SKM-1 (cell line): ENCODE data around the gene KCP.

Source experiments
- DNase-seq: peaks from one replicate; lab custom pipeline; 2025; ENCODE audit not compliant: unreplicated experiment; lab: John Stamatoyannopoulos, UW

The KCP gene

DNA sequence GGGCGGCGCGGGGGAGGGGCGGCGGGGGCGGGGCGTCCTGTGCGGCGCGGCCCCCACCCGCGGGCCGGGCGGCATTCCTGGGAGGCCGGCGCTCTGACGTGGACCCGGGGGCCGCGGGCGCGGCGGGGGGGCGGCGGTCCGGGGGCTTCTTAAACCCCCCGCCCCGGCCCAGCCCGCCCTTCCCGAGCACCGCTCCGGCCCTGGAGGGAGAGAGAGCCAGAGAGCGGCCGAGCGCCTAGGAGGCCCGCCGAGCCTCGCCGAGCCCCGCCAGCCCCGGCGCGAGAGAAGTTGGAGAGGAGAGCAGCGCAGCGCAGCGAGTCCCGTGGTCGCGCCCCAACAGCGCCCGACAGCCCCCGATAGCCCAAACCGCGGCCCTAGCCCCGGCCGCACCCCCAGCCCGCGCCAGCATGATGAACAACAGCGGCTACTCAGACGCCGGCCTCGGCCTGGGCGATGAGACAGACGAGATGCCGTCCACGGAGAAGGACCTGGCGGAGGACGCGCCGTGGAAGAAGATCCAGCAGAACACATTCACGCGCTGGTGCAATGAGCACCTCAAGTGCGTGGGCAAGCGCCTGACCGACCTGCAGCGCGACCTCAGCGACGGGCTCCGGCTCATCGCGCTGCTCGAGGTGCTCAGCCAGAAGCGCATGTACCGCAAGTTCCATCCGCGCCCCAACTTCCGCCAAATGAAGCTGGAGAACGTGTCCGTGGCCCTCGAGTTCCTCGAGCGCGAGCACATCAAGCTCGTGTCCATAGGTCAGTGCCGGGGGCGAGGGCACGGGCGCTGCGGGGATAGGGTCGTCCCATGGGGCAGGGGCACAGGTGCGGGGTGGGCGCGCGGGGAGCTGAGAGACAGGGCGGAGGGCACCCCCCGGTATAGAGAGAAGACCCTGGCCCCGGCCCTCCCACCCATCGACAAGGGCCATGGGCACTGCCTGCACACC is 80.0 kb downstream of the KCP start, which contains the start of gene FLNC:
Gene FLNC, plus strand, starts transcription at position 176 of the 947 bp plus-strand sequence. Its CDS starts 232 bp downstream, at position 408.
- no peak for DNase-seq

DNA sequence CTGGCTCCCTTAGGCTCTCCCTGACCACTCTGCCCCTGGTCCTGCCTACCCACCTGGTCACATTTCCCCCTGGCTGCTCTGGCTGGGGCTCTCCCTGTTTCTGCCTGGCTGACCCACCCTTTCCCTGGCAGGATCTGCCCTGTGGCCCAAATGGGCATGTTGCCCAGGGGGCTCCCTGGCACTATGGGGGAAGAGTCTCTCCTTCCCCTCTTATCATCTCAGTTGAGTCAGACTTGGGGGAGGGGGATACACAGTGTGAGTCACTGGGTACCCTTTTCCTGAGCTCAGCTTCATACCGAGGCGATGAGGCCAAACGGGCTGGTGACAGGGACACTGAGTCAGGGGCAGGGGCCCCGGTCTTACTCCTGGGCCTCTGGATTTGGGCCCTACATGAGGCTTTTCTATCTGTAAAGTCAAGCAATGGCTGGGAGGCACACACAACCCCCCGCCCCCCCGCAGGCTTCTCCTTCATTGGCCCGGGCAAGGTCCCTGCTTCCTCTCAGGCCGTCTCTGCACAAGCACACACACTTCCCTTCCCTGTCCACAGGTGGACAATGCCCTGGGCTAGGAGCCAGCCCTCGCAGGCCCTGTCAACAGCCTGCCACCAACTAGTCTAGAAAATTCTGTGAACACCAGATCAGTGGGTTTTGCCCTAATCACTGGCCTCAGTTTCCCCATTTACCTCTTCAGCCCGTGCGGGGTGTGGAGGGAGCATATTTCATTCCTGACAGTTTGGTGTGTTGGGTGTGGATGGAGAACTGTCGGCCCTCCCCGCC is 80.9 kb downstream of the KCP start:
- no peak for DNase-seq

DNA sequence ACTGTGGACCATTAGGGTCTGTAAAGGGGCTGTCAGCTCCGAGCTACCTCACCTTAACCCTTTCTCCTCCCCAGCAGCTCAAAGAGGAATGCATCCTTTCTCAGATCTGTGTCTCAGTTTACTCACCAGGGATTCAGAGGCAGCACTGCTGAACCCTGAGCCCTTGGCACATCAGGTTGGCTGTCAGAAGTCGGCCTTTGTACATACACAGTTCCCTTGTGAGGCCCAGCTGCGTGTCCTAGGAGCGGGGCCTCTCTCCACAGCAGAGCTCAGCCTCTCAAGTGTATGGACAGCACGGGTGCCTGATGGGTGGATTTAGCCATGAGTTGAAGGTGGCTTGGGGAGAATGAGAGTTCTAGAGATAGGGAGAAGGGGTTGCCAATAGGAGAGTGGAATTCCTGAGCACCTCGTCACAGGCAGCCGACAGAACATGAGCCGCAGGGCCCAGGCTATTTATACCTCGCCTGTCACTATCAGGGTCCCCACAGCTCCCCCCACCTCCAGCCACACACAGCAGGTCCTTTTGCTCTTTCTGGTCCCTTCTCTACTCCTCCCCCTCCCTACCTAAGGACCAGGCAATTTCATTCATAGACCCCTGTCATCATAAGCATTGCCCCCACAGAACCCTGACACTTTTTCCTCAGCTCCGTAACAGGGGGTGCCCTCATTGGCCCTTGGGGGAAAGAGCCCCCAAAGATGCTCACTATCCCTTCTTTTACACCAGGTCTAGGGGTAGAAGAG is 82.4 kb downstream of the KCP start:
- no peak for DNase-seq

DNA sequence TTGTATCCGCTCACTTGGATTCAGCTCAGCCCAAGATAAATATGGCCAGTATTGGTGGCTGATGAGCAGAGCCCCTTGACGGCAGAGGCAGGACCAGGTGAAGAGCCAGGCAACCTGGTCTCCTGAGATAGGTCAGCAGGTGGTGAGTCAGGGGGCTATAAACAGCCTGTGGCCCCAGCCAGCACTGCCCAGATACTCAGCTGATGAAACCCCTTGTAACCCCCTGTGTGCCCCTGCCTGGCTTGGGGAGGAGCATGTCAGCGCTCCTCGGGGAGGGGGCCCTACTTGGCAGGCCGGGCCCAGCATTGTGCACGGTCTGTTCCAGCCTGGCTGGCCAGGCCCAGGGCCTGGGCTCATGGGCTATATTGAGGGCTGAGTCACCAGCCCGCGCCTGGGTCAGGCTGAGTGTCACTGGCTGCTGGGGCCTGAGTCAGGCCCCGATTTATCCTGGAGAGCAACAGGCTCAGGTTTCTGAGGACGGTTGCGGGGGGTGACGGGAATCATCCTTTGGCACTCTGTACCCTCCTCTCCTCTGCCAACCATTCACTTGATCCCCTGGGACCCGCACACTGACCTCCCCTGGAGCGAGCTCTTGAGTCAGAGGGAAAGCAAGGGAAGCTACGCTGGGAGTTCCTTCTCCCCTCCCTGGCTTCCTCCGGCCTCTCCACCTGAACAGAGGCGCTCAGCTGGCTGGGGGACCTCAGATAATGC is 83.1 kb downstream of the KCP start:
- no peak for DNase-seq

DNA sequence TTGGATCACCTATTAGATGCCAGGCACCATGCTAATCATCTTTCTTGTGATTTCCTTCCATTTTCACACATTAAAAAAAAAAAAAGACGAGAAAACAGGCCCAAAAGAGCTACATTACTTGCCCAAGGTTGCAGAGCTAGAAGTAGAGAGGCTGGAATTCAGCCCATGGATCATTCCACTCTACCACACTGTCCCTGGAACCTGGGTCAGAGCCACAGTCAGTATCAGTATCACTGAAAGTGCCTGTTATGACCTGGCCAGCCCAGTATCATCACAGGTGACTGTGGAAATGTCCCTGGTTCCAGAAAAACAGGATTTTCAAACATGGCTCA is 83.6 kb downstream of the KCP start:
- DNase-seq: no peak
